ENCODE measurements around the gene JAG2.

DNA sequence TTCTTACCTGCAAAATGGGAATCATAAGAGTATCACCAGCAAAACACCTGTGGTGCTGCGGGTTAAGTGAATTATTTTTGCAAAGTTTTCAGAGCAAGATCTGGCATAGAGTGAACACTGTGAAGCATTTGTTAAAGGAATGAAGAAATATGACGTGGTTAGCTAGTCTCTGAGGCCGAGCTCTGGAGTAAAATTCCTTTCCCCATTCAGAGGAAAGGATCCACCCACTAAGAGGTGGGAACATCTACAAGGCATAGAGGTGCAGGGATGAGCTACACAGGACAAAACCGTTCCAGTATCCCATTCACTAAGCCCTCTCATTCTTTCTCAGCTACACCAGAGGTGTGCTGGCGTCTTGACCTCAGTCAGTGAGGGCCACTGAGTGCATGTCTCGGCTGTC is 48.5 kb downstream of the JAG2 start:
- TF ChIP-seq, protein P1, sequence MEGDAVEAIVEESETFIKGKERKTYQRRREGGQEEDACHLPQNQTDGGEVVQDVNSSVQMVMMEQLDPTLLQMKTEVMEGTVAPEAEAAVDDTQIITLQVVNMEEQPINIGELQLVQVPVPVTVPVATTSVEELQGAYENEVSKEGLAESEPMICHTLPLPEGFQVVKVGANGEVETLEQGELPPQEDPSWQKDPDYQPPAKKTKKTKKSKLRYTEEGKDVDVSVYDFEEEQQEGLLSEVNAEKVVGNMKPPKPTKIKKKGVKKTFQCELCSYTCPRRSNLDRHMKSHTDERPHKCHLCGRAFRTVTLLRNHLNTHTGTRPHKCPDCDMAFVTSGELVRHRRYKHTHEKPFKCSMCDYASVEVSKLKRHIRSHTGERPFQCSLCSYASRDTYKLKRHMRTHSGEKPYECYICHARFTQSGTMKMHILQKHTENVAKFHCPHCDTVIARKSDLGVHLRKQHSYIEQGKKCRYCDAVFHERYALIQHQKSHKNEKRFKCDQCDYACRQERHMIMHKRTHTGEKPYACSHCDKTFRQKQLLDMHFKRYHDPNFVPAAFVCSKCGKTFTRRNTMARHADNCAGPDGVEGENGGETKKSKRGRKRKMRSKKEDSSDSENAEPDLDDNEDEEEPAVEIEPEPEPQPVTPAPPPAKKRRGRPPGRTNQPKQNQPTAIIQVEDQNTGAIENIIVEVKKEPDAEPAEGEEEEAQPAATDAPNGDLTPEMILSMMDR (IDR thresholded peaks at IDR 0.05) = no peak
- no peak for TF ChIP-seq POLR2A (IDR thresholded peaks at IDR 0.05)

Data from esophagus squamous epithelium (tissue), 4 donors.